Activated CD4-positive, alpha-beta T cell treated with anti-CD3 and anti-CD28 coated beads, Interleukin-2, amount 50 U/mL, for 48 hours (primary cell): Measurements from ENCODE around the gene MRPL16.

Experiments used
- DNase-seq, 2 experiments: peaks; one replicate each; pipeline ENCODE4 v3.0.0-alpha.2; 2020

The MRPL16 gene

DNA sequence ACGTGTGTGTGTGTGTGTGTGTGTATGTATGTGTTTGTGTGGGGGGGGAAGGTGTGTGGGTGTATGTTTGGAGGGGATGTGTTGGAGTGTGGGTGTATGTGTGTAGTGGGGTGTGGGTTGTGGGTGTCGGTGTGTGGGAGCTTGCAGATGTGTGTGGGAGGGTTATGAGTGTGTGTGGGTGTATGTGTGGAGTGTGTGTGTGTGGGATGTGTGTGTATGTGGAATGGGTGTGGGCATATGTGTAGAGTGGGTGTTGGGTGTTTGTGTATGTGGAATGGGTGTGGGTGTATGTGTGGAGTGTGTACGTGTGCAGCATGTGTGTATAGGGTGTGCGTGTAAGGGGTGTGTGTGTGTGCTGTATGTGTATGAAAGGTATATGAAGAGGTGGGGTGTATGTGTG lies 40.8 kb downstream of the MRPL16 start:
- no peak for DNase-seq

DNA sequence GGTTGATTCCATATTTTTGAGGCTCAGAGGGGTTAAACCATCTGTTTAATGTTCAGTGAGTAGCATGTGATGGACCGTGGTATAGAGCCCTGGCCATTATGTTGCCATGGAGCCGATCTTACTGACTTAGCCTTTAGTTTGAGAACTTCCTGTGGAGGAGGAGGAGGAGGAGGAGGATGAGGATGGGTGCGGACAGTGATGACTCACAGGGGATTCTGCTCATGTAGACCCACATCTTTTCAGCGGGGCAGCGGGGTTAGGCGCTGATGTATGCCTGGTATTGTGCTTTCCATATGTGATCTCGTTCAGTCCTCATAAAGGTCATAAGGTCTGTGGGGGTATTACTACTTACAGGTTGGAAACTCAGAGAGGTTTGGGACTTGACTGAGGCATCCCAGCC lies 41.5 kb downstream of the MRPL16 start:
- DNase-seq, result no peak

DNA sequence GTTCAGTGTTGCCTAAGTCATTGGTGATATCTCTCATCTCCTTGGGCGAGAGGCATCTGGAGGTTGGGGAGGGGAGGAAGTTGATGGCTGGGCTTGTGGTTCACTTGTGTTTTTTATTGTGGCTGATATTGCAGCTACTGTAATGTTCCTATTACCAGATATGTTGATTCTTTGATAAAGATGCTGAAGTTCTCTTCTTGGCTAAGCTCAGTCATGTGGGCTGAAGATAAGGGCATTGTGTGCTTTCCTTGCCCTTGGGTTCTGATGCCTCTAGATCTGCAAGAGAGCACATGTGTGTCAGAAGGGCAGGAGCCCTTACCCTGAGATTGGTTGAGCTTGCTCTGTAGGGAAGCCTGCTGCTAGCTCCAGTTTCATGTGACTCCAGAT lies 43.4 kb downstream of the MRPL16 start:
- no peak for DNase-seq

DNA sequence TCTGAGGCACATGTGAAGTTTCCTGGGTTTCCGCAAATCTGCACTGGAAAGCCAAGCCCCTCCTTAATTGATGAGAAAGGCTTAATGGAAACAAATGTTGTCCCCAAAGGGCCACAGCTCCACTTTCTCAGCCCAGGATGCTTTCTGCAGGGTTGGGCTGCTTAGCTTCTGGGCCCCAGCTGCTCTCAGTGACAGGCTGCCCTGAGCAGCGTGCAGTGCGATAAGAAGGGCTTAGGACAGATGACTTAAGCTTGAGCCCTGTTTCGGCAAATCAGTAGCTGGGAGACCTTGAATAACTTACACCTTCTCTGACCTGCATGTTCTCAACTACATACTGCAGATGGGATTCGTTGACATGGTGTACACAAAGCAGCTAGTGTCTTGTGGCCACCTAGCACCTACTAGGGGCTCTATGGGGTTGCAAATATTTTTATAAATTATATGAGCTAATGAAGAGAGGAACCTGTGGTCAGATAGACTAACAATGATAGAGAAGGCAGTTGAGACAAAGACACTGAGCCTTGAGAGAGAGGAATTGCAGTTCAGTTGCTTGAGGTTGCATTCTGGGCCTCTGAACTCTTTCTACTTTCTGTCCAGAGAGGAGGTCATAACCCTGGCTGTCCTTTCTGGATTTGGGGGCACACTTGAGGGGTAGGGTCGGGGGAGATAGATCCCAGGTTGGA lies 43.9 kb downstream of the MRPL16 start:
- no peak for DNase-seq

DNA sequence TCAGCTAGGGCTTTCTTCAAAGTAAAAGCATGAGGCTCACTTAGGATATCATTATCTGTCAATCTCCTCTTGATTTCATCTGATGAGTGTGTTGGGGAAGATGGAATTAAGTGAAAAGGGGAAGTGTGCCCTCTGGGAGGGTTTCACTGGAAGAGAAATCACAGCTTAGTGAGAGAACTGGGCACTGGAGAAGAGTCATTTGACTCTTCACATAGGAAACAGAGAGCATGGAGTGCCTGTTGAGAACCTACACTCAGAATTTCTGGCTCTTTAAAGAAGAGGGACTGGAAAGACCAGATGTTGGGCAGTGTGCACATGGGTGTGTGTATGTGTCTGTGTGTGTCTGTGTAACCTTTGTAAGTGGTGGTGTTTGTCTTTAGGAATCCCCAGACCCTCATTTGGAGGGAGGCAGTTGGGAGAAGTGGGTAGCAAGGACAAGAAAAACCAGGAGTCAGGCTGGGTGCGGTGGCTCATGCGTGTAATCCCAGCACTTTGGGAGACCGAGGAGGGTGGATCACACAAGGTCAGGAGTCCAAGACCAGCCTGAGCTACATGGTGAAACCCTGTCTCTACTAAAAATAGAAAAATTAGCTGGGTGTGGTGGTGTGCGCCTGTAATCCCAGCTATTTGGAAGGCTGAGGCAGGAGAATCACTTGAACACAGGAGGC lies 45.4 kb downstream of the MRPL16 start:
- DNase-seq, result no peak

DNA sequence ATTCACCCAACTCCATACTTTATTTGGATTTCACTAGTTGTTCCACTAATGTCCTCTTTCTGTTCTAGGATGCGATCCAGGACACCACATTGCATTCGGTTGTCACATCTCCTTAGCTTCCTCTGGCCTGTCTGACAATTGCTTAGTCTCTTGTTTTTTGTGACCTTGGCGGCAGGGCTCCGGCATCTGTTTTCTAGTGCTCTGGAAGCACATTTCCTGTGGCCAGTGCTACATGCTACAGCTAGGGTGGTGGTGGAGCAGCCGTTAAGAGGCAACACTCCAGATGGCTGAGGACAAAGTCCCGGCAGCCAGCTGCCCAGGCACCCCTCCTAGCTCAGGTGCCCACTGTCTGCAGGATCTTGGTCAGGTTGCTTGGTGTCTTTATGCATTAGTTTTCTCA lies 48.6 kb downstream of the MRPL16 start:
- DNase-seq, result no peak

DNA sequence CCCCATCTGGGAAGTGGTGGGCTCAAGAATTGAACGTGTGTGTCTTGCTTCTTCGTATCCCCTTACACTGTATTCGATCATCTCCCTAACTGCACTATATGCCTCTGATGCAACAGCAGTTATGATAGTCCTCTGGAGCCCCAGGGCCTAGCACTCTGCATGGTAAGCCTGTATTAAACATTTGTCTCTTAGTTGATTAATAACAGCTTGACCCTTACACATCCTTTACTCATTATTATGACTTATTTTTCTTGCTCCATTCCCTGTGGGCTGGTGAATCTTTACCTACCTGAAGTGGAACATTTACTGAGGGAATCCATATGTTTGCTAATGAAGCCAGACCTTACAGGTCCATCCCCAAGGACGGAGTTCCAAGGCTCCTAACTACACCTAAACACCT lies 49.8 kb downstream of the MRPL16 start:
- no peak for DNase-seq

DNA sequence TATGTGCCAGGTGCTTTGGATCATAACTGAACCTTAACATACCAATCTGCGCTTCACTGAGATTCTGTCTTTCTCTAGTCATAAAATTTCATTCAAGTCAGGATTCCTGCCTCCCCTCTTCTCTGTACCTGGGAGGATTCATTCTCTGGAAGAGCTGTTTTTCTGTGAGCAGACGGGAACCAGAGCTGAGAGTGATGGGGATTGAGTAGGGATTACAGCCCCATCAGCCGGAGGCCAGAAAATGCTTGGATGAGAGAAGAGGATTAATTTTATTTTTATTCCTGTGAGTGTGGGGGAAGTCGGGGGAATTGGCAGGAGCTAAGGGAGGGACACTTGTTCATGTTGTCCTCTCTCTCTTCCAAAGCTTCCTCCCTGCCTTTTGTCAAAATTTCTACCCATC lies 50.7 kb downstream of the MRPL16 start:
- DNase-seq, result no peak

DNA sequence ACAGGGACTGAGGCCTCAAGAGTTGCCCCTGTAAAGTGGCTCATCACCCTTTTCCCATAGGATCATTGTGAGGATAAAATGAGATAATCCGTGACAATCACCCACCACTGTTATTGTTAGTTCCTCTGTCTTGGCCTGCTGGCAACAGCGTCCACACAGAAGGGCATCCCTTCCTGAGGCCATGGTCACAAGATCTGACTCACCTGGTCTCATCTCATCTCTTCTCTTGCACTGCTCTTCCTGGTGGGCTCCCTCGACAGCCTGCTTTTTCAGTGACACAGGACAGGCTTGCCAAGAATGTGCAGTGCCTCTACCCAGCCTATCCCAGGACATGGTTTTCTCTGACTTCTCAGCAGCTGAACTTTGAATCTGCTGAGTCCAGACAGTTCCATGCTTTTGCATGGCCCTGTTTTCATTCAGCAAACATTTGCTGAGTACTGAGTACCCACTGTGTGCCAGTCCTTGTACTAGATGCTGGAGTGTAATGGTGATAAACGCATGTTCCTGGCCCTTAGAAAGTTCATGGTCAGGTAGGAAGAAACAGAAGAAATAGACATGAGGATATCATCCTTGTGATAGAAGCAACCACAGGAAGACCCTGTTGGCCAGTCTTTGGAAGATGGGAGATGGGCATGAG lies 52.1 kb downstream of the MRPL16 start:
- no peak for DNase-seq

DNA sequence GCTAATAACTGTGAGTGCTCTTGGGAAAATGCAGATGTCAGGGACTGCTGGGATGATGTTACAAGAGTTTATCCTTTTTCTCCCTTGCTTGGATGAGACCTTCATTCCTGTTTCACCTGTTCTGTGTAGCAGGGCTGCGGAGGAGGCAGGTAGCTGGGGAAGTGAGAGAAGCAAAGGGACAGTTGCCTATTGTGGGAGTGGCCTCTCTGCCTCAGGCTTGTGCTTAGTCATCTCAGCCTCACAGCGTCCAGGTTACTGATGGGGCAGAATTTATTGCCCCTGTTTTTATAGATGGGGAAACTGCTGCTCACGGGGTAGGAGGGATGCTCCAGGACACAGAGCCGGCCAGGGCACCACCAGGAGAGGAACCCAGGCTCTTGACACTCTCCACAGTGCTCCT lies 53.7 kb downstream of the MRPL16 start:
- DNase-seq, result no peak

DNA sequence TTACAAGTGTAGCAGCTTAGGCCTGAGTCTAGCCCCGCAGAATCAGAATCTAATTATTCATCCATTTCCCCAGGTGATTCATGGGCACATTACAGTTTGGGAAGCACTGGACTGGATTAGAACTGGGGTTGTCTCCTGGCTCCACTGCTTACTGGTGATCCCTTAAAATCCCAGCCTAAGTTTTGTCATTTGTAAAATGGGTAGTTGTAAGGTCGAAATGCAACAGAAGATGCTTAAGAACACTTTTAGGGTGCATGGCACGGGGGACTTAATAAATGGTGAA lies 54.1 kb downstream of the MRPL16 start:
- DNase-seq, result no peak
